ENCODE data around the gene TMEM273. TPM values are rescaled to one million over a fixed set of nuclear protein-coding genes. Genes with fewer than 3 reads are reported as not detected.

The TMEM273 gene
- total and polyA plus RNA-seq, 3 experiments from 2014 or later: 51.7 to 60.2 (median 58.0) TPM

DNA sequence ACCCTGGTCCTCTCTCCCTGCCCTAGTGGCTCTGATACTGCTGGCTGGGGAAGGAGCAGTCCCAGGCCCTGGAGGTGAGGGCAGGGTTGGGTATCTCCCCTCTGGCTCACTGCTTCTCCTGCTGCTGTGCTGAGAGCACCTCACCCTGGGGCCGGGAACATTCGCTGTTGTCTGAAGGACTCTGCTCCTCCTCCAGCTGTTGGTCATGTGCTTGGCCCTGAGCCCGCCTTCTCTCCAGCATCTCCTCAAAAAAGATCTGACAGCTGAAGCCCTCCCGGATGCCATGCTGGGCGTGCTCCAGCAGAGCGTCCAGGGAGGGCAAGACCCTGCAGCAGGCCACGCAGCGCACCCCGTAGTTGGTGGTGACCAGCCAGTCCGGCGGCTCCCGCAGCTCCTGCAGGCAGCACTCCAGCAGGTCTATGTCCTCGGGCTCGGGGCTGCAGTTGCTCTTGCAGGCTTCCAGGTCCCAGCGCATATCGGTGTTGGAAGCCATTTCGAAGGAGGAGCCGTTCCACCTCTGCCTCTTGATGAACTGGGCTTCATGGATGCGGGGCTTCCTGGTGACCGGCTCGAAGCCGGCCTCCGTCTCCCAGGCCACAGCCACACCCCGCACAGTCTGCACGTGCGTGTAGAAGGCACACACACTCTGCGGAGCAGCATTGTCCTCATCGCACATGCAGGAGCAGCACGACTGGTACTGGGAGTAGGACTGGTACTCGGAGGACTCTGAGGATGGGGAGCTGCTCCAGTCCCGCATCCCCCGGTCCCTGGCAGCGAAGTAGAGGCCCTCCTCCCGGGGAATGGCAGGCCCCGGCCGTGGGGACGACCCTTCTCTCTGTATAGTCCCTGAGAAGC, 56.5 kb downstream of the TMEM273 start:
- ChIA-PET POLR2A (no interaction called here), CTCF (no interaction called here)
- H3K27ac ChIP-seq (ENCODE audit: low read depth, low read length): no peak overlapping the region
- H3K36me3 ChIP-seq (ENCODE audit: insufficient read depth, low read length): no peaks in the 10 kb centered on the region
- H3K4me1 ChIP-seq (ENCODE audit: insufficient read depth, low read length): no peaks in the 10 kb centered on the region
- Mint-ChIP-seq H3K9me3 (peaks cover 0 to 4% (median 0%) of the 10 kb centered on the region in 5 donors), H3K36me3 (no peaks in the 10 kb centered on the region), H3K4me1 (peaks cover 0 to 12% (median 11%) of the 10 kb centered on the region in 3 donors), H3K27ac (no peak overlapping the region), H3K27me3 (peaks cover 16 to 33% of the 10 kb centered on the region in 2 donors), H3K4me3 (no peak overlapping the region)
- no peak overlapping the region for H3K4me3 ChIP-seq (ENCODE audit: low read length)
- no peaks in the 10 kb centered on the region for H3K27me3 ChIP-seq (ENCODE audit: insufficient read depth, low read length, poor library complexity, severe bottlenecking)
- DNase-seq: no peak
- H3K9me3 ChIP-seq (ENCODE audit: low read length): no peaks in the 10 kb centered on the region

DNA sequence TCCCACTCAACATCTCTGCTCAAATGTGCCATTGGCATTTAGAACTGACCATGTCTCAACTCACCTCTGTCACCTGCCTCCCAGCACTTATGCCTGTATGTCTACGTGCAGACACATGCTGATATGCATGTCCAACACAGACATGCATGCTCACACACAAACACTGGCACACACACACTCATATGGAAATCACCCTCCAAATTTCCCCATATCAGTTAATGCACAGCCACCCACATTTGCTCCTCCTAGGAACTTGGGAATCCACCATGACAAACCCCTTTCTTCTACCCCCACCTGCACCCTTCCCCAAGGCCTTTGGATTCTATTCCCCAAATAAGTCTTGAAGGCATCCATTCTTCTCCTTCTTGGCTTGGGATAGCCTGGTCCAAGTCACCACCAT, 58.8 kb downstream of the TMEM273 start:
- POLR2A ChIA-PET: no interaction called here
- Mint-ChIP-seq H3K9me3 (peaks cover 0 to 4% (median 0%) of the 10 kb centered on the region in 5 donors), H3K4me1 (peaks cover 0 to 2% (median 0%) of the 10 kb centered on the region in 3 donors), H3K4me3 (no peak overlapping the region), H3K27ac (no peak overlapping the region), H3K36me3 (no peaks in the 10 kb centered on the region), H3K27me3 (peaks cover 18 to 25% of the 10 kb centered on the region in 2 donors)
- Histone ChIP-seq H3K4me1 (ENCODE audit: insufficient read depth, low read length) (no peaks in the 10 kb centered on the region), H3K9me3 (ENCODE audit: low read length) (no peaks in the 10 kb centered on the region), H3K36me3 (ENCODE audit: insufficient read depth, low read length) (no peaks in the 10 kb centered on the region), H3K27me3 (ENCODE audit: insufficient read depth, low read length, poor library complexity, severe bottlenecking) (no peaks in the 10 kb centered on the region), H3K4me3 (ENCODE audit: low read length) (no peak overlapping the region), H3K27ac (ENCODE audit: low read depth, low read length) (no peak overlapping the region)
- CTCF ChIA-PET: no interaction called here
- no peak for DNase-seq

DNA sequence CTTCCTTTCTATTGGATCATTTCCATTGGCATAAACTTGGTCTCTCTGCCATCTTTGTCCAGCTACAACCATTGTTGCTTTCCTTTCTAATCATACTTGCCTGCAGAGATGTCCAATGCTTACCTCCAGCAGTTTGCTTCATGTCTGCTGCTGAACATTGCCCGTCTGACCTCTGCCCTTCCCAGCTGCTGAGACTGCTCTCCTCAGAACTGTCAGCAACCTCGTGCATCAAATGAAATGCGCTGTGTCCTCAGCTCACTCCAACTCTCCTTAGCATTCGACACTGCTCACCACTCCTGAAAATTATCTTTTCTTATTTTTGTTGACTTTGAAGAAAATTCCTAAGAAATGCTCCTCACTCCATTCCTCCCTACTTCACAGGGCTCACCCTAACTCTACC, 59.3 kb downstream of the TMEM273 start:
- POLR2A ChIA-PET: no interaction called here
- no peak overlapping the region for H3K27ac Mint-ChIP-seq
- H3K4me1 ChIP-seq (ENCODE audit: insufficient read depth, low read length): no peaks in the 10 kb centered on the region
- no peaks in the 10 kb centered on the region for H3K4me1 Mint-ChIP-seq
- no peaks in the 10 kb centered on the region for H3K36me3 Mint-ChIP-seq
- no peaks in the 10 kb centered on the region for H3K9me3 ChIP-seq (ENCODE audit: low read length)
- no peak overlapping the region for H3K4me3 ChIP-seq (ENCODE audit: low read length)
- CTCF ChIA-PET: no interaction called here
- H3K4me3 Mint-ChIP-seq: no peak overlapping the region
- no peak for DNase-seq
- H3K27me3 ChIP-seq (ENCODE audit: insufficient read depth, low read length, poor library complexity, severe bottlenecking): no peaks in the 10 kb centered on the region
- H3K9me3 Mint-ChIP-seq: peaks cover 0 to 4% (median 0%) of the 10 kb centered on the region in 5 donors
- no peak overlapping the region for H3K27ac ChIP-seq (ENCODE audit: low read depth, low read length)
- H3K27me3 Mint-ChIP-seq: peaks cover 18 to 25% of the 10 kb centered on the region in 2 donors
- no peaks in the 10 kb centered on the region for H3K36me3 ChIP-seq (ENCODE audit: insufficient read depth, low read length)

DNA sequence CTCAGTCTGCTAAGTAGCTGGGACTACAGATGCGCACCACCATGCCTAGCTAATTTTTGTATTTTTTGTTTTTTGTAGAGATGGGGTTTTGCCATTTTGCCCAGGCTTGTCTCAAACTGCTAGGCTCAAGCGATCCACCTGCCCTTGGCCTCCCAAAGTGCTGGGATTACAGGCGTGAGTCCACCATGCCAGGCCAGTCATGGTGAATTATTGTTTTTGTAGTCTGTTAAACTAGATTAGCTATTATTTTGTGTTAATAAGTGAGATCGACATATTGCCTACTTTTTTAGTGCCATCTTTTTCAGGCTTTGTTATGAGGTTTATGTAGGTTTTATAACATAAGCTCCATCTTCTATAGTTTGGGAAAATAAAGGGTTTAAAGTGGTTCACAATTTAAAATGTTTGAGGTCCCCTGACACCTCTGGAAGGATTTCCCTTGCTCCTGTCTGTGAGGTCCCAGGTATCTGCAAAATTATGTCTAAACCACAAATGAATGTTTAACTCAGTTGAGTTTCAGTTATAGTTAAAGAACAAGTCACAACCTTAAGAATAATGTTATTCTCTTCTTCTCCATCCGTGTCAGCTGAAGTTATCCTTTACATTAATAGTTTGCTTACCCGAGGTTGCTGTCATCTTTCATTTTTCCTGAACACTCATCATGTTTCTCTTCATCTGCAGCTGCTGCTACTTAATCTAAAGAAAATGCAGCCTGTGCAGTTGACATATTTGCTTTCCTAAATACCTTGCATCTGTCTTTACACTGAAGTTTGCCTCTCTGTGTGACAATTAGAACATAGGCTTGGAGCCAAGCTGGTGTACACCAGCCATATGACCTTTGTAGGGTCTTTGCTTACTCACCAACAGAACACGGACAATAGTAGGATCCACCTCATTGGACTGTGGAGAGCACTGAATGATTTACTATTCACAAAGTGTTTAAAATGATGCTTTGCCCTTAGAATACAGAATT, 63.9 kb downstream of the TMEM273 start:
- Histone ChIP-seq H3K9me3 (ENCODE audit: low read length) (no peaks in the 10 kb centered on the region), H3K27ac (ENCODE audit: low read depth, low read length) (no peak overlapping the region), H3K4me3 (ENCODE audit: low read length) (no peak overlapping the region), H3K4me1 (ENCODE audit: insufficient read depth, low read length) (no peaks in the 10 kb centered on the region), H3K27me3 (ENCODE audit: insufficient read depth, low read length, poor library complexity, severe bottlenecking) (no peaks in the 10 kb centered on the region), H3K36me3 (ENCODE audit: insufficient read depth, low read length) (no peaks in the 10 kb centered on the region)
- ChIA-PET POLR2A (no interaction called here), CTCF (no interaction called here)
- H3K27ac Mint-ChIP-seq: no peak overlapping the region
- peaks cover 0 to 2% (median 0%) of the 10 kb centered on the region in 5 donors for H3K9me3 Mint-ChIP-seq
- no peak for DNase-seq
- H3K27me3 Mint-ChIP-seq: peaks cover 8 to 9% of the 10 kb centered on the region in 2 donors
- H3K4me3 Mint-ChIP-seq: no peak overlapping the region
- no peaks in the 10 kb centered on the region for H3K36me3 Mint-ChIP-seq
- H3K4me1 Mint-ChIP-seq: no peaks in the 10 kb centered on the region

DNA sequence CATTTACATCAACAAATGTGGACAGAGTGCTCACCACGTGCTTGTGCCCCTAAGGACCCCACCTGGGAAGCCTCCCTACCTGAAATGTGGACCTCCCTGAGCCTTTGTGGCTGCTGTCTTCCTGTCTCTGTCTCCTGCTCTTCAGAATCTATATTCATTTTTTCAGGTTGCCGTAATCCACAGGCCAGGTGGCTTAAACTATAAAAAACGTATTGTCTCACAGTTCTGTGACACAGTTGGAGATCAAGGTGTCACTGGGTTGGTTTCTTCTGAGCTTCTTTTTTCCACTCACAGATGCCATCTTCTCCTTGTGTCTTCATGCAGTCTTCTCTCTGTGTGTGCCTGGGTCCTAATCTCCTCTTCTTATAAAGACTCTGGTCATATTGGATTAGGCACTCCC, 67.3 kb downstream of the TMEM273 start:
- Mint-ChIP-seq H3K27me3 (peaks cover 6 to 8% of the 10 kb centered on the region in 2 donors), H3K36me3 (no peaks in the 10 kb centered on the region), H3K4me1 (peaks cover 2 to 4% (median 2%) of the 10 kb centered on the region in 3 donors), H3K4me3 (no peak overlapping the region), H3K27ac (no peak overlapping the region), H3K9me3 (peaks cover 0 to 2% (median 0%) of the 10 kb centered on the region in 5 donors)
- no peak for DNase-seq
- ChIA-PET CTCF (no interaction called here), POLR2A (no interaction called here)
- H3K36me3 ChIP-seq (ENCODE audit: insufficient read depth, low read length): no peaks in the 10 kb centered on the region
- H3K9me3 ChIP-seq (ENCODE audit: low read length): no peaks in the 10 kb centered on the region
- no peaks in the 10 kb centered on the region for H3K4me1 ChIP-seq (ENCODE audit: insufficient read depth, low read length)
- H3K4me3 ChIP-seq (ENCODE audit: low read length): no peak overlapping the region
- H3K27me3 ChIP-seq (ENCODE audit: insufficient read depth, low read length, poor library complexity, severe bottlenecking): no peaks in the 10 kb centered on the region
- H3K27ac ChIP-seq (ENCODE audit: low read depth, low read length): no peak overlapping the region

DNA sequence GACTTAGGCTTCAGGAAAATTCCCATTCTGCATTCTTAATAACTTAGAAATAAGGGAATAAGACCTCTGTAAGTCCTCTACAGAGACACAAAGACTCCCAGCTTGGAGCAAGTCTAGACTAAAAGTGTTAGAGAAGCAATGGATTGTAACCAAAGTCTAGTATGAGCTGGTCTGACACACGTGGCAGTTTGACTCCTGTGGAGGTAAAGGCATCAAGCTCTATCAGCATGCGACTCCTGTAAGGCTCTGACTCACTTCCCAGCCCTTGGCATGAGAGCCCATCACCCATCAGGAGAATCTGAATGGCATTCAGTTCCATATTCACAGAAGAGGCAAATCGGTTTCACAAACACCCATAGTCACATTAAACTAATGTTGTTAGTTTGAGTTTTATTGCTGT, 68.4 kb downstream of the TMEM273 start:
- ChIA-PET POLR2A (no interaction called here), CTCF (no interaction called here)
- H3K9me3 ChIP-seq (ENCODE audit: low read length): no peaks in the 10 kb centered on the region
- Mint-ChIP-seq H3K27ac (peak overlapping the region in 1 of 8 donors; percentile 50), H3K4me1 (peaks cover 2 to 7% (median 5%) of the 10 kb centered on the region in 3 donors), H3K9me3 (no peaks in the 10 kb centered on the region), H3K27me3 (peaks cover 10% of the 10 kb centered on the region in 2 donors), H3K36me3 (no peaks in the 10 kb centered on the region), H3K4me3 (no peak overlapping the region)
- no peak for DNase-seq
- no peaks in the 10 kb centered on the region for H3K27me3 ChIP-seq (ENCODE audit: insufficient read depth, low read length, poor library complexity, severe bottlenecking)
- H3K27ac ChIP-seq (ENCODE audit: low read depth, low read length): no peak overlapping the region
- no peaks in the 10 kb centered on the region for H3K36me3 ChIP-seq (ENCODE audit: insufficient read depth, low read length)
- H3K4me1 ChIP-seq (ENCODE audit: insufficient read depth, low read length): no peaks in the 10 kb centered on the region
- no peak overlapping the region for H3K4me3 ChIP-seq (ENCODE audit: low read length)

DNA sequence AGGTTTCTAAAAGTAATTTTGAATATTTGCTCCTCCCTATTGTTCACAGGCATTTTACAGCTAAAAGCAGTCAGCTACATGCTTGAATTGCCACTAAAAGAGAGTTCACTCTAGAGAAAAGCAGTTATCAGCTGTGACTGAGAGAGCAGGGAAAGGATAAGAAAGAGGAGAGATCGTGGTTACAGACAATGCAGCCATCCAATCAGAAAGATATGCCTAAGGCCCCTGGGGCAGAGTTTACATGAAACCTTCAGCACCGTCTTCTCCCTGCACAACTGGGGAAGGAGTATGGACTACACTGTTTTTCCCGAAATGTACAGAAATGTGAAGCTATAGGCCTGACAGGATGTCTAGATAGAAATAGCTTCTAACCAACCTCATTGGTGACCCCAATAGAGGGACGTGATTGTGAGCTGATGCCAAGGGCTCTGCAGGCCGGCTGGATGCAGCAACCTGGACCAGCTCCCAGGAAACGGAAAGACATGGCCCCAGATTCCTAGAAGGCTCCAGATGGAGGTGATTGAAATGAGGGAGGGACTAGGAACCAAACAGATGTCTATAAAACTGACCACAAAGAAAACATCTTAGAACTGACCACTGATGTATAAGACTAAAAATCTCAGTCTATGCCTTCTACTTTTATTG, 69.6 kb downstream of the TMEM273 start:
- H3K36me3 Mint-ChIP-seq: no peaks in the 10 kb centered on the region
- H3K27ac Mint-ChIP-seq: no peak overlapping the region
- H3K36me3 ChIP-seq (ENCODE audit: insufficient read depth, low read length): no peaks in the 10 kb centered on the region
- no peak overlapping the region for H3K4me3 Mint-ChIP-seq
- DNase-seq: no peak
- no peak overlapping the region for H3K4me3 ChIP-seq (ENCODE audit: low read length)
- no peak overlapping the region for H3K27ac ChIP-seq (ENCODE audit: low read depth, low read length)
- CTCF ChIA-PET: no interaction called here
- no peaks in the 10 kb centered on the region for H3K27me3 ChIP-seq (ENCODE audit: insufficient read depth, low read length, poor library complexity, severe bottlenecking)
- POLR2A ChIA-PET: no interaction called here
- no peaks in the 10 kb centered on the region for H3K4me1 ChIP-seq (ENCODE audit: insufficient read depth, low read length)
- peaks cover 21% of the 10 kb centered on the region in 2 donors for H3K27me3 Mint-ChIP-seq
- H3K4me1 Mint-ChIP-seq: peaks cover 3 to 9% (median 8%) of the 10 kb centered on the region in 3 donors
- no peaks in the 10 kb centered on the region for H3K9me3 Mint-ChIP-seq
- H3K9me3 ChIP-seq (ENCODE audit: low read length): no peaks in the 10 kb centered on the region

Data from CD8-positive, alpha-beta memory T cell (primary cell).